T-helper 1 cell treated with Interleukin-12 subunit alpha and Interleukin-12 subunit beta and Interleukin-4 antibody, amounts not matched to agents 30 ng/mL and 1 ng/mL, for 36 hours (primary cell): ENCODE results near the gene TAP2. TPM values are rescaled to one million over a fixed set of nuclear protein-coding genes. Genes with fewer than 3 reads are reported as not detected.
"Not testable (repeated sequence)": the region's sequence is repeated elsewhere in the genome, so short reads cannot be mapped to it uniquely, and the experiment has no call there.

Experiments used
- intact Hi-C: fragments of 100-400 bp; cut with micrococcal nuclease; formaldehyde crosslinking; loops from one replicate; pipeline ENCODE4 v1.15.1; 2024
- total RNA-seq: library from RNA; stranded (reverse); gene quantifications from 2 replicates; pipeline ENCODE4 v1.2.3, GENCODE V29; 2022

The TAP2 gene
- total RNA-seq, result 245 and 250 TPM in 2 replicates

- intact Hi-C loops, result loop anchor here (1.0 to 5.0 kb wide), 7 partner anchors 16 to 1296 kb away; partner anchors contain the start of genes DDX39B, HLA-DMA and PSMB9
Observed at GRCh38 chr6:32838114-32838958, at the start of gene TAP2. TAP2 (minus strand) TSS chr6:32838739; CDS start chr6:32838233, 506 bp downstream.

DNA sequence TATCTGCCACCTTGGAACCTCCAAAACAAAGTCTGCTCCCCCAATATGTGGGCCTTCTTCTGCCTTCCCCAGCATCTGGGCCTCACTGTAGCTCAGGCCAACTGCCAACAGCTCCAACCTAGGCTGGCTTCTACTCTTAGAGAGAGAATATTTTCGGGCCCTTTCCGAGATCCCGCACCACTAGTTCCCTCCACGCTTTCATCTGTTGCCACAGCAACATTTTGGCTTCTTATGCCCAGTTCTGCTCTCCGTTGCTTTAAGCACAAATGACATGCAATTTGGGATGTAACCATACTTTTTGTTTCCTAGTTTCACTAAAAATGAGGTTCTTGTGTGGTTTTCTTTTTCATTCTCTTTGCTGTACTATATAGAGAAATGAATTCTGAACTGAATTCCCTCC, 49.1 kb upstream of the TAP2 start:
- intact Hi-C loops, result loop anchor here (5.0 kb wide), 1 partner anchor 195 kb away; no protein-coding TSS in a partner anchor

DNA sequence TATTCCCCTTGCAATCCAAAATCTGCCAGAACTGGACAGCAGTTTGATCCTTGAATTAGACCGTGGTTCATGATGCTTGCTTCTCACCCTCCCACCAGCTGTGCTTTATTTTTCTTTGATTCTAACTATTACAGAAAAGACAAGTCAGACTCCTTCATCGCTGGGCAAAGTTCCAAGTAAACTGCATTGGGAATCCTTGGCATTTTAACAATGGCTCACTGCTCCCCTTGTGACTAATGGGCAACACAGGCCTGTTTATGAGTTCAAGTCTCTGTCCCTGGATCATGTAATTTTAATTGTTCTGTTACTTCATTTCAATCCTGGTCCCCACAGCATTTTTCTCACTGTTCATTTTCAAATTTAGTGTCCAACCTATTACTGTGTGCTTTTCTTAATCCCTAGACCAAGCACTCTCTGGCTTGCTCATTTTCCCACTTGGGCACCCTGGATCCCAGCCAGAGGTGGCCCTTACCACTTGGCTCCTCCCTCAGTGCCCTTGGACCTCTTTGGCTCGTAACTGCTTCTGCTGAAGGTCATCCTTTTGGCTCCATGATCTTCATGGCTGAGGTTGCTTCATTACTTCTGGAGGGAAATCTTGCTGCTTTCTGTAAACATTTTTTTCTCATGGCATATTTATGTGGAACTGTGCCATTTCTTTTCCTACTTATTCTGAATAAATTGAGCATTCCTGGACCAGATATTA, 48.3 kb upstream of the TAP2 start:
- intact Hi-C loops, result loop anchor here (5.0 kb wide), 1 partner anchor 195 kb away; no protein-coding TSS in a partner anchor

DNA sequence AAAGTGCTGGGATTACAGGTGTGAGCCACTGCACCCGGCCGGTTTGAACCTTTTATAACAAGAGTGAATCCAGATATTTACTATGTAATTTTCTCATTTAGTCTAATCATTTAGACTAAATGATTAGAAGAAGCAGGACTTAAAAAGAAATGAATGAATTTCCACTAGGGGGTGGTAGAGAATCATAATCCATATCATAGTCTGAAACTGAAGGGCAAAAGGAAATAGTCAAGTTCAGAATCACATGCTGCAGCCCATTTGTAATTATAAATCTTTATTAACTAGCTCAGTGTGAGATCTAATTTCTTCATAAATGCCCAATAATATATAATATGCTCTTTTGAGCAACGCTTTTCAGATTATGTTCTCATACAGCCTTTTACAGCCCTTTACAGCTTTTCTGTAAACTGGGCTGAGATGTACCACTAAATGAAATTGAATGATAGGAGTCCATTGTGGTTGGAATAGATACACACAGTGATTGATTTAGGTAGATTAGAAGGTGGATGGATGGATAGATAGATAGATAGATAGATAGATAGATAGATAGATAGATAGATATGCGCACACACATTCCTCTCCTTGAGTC, 47.3 kb upstream of the TAP2 start:
- intact Hi-C loops, result loop anchor here (1.0 to 5.0 kb wide), 7 partner anchors 9 to 197 kb away; partner anchors contain the start of gene HLA-DMA

DNA sequence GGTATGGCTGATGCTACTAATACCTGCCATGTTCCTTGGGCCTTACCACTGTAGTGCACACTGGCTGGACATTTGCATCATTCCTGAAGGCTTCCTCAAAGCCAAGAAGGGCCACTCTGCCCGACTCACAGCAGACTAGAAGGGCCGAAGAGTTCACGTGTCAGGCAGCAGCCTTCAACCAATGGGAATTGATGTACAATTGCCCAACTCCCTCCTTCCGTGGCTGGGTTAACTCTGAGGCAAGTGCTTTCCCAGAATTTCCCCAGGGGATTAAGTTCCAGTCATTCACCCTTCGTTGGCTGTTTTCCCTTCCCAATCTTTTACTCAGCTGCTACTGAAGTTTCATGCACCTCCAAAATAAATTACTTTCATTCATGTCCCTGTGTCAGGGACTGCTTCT, 45.2 kb upstream of the TAP2 start:
- intact Hi-C loops, result no loop called here

- intact Hi-C loops, result no loop called here
Observed at GRCh38 chr6:32882879-32883250, 44.3 kb upstream of the TAP2 start.

- intact Hi-C loops, result not testable (repeated sequence)
Observed at GRCh38 chr6:32880962-32881361, 42.4 kb upstream of the TAP2 start.

- intact Hi-C loops, result no loop called here
Observed at GRCh38 chr6:32879691-32880090, 41.2 kb upstream of the TAP2 start.

- intact Hi-C loops, result no loop called here
Observed at GRCh38 chr6:32876603-32877002, 38.1 kb upstream of the TAP2 start.

- intact Hi-C loops, result not testable (repeated sequence)
Observed at GRCh38 chr6:32873947-32874346, 35.4 kb upstream of the TAP2 start.

- intact Hi-C loops, result loop anchor here (1.0 to 5.0 kb wide), 7 partner anchors 14 to 455 kb away; partner anchors contain the start of genes PSMB8, PSMB9 and TAP2
Observed at GRCh38 chr6:32868257-32868788, 29.8 kb upstream of the TAP2 start.

- intact Hi-C loops, result loop anchor here (1.0 to 5.0 kb wide), 7 partner anchors 13 to 454 kb away; partner anchors contain the start of genes PSMB8, PSMB9 and TAP2
Observed at GRCh38 chr6:32867554-32868256, 29.2 kb upstream of the TAP2 start.

DNA sequence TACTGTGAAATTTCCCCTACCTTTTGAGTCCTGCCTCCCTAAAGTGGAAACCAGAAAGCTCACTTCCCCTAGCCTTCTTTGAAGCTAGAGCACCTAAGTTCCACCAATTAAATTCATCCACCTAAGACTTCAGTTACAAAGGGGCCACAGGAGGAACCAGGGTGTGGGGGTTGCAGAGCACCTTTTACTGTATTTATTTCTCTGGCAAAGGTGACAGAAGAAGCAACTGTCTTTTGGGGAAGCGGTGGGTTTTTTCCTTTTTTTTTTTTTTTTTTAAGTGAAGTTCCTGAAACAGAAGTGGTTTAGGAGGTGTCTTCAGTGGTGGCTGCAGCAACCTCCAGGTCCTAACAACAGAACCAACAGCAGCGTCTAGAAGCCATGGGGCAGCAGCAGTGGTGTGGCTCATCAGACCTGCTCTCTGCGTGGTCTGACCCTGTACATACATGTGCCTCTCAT, 28.5 kb upstream of the TAP2 start:
- intact Hi-C loops, result loop anchor here (5.0 kb wide), 1 partner anchor 180 kb away; no protein-coding TSS in a partner anchor

DNA sequence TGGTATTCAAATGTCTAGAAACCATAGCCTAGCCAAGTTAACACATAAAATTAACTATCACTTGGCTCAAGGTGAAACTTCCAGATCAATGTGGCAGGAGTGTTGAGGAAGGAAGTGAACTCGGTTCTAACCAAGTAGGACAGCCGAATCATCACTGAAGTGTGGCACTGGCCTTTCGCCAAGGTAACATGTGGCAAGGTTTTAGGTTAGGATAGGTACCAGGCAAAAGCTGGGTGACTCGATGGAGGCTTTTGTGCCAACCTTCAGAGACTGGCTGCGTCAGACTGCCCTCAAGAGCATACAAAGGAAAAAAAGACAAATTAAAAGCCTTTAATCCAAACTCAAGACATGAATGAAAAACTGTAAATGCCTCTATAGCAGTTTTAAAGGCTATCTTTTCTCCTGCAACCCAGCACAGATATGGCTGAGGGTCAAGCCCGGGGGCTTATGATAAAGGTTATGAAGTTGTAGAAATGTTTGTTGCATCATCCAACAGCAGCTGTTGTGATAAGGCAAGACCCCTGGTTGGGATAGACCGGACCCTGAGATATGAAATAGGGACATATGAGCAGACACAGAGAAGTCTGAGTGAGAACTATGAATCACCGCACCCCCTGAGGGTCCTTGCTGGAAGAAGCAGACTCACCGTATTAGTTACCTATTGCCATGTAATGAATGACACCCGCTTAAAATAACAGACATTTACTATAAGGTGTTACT, 27.3 kb upstream of the TAP2 start:
- intact Hi-C loops, result loop anchor here (5.0 kb wide), 1 partner anchor 179 kb away; no protein-coding TSS in a partner anchor

DNA sequence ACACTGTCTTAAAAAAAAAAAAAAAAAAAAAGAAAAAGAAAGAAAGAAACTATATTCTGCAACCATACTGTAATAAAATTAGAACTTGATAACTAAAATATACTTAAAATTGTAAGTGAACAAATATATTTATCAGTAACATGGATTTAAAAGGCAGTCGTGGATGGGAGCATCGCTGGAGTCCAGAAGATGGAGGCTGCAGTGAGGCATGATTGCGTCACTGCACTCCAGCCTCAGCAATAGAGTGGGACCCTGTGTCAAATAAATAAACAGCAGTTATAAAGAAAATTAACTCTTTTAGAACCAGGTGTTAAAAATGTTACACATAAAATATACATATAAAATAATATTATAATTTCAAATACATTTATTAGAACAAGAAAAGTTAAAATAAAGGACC, 24.2 kb upstream of the TAP2 start:
- intact Hi-C loops, result no loop called here

- intact Hi-C loops, result no loop called here
Observed at GRCh38 chr6:32860674-32861073, 22.1 kb upstream of the TAP2 start.

DNA sequence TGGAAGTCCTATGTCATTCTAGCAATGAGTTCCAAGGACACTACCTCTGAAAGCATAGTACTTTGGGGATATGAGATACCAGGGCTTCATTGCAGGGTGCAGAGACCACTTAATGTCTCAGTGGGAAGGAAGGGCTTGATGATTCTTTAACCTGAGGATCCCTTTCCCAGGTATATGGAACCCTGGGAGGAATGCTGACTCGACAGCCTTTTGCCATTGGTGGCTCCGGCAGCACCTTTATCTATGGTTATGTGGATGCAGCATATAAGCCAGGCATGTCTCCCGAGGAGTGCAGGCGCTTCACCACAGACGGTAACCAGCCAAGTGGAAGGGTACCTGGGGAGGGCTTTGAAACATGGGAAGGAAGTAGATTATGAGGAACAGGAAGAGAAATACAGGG, 19.7 kb upstream of the TAP2 start:
- intact Hi-C loops, result loop anchor here (10.0 kb wide), 2 partner anchors 883 to 1193 kb away; partner anchors contain the start of genes C6orf47, CSNK2B, DXO and GPANK1

- intact Hi-C loops, result loop anchor here (10.0 kb wide), 2 partner anchors 883 to 1193 kb away; partner anchors contain the start of genes C6orf47, CSNK2B, DXO and GPANK1
Observed at GRCh38 chr6:32857156-32857891, 18.8 kb upstream of the TAP2 start.
